HepG2 (cell line): ENCODE measurements around the gene ACE. TPM values are rescaled to one million over a fixed set of nuclear protein-coding genes. Genes with fewer than 3 reads are reported as not detected.
A peak's percentile ranks its signal among the peaks of the same experiment; 100 is the strongest.

Source experiments
- KLF12 ChIP-seq: sonication (generic); formaldehyde crosslinking; IDR thresholded peaks from 2 replicates; pipeline ENCODE4 v1.4.0; 2020; ENCODE audit warnings: missing genetic modification reagents, borderline replicate concordance
- NFE2 ChIP-seq: sonication (generic); formaldehyde crosslinking; IDR thresholded peaks from 2 replicates; pipeline ENCODE4 v1.4.0; 2020; ENCODE audit warnings: missing genetic modification reagents
- PCBP2 ChIP-seq: fragments of 200-400 bp; formaldehyde crosslinking; optimal IDR thresholded peaks from 2 replicates; pipeline ENCODE3; 2018; ENCODE audit warnings: low read length, low read depth; ENCODE audit not compliant: poor library complexity, severe bottlenecking
- SOX6 ChIP-seq, 2 experiments: fragments of 450-650 bp in 1 of 2; sonication (generic) in 1 of 2; formaldehyde crosslinking in 1 of 2; IDR thresholded peaks; 2 replicates each; pipeline versions ENCODE4 v1.4.0 to v1.6.1; 2017 to 2020; ENCODE audit warnings: antibody characterized with exemption in 1 of 2, mild to moderate bottlenecking in 1 of 2, missing genetic modification reagents in 1 of 2
- ZNF577 ChIP-seq: sonication (generic); formaldehyde crosslinking; IDR thresholded peaks from 2 replicates; pipeline ENCODE4 v1.4.0; 2020; ENCODE audit warnings: mild to moderate bottlenecking, low read depth, missing genetic modification reagents, borderline replicate concordance
- ZNF772 ChIP-seq: sonication (generic); formaldehyde crosslinking; IDR thresholded peaks from 2 replicates; pipeline ENCODE4 v1.5.0; 2020; ENCODE audit warnings: mild to moderate bottlenecking, missing genetic modification reagents
- ZNF891 ChIP-seq: sonication (generic); formaldehyde crosslinking; IDR thresholded peaks from 2 replicates; pipeline ENCODE4 v1.5.0; 2020; ENCODE audit warnings: mild to moderate bottlenecking, missing genetic modification reagents
- polyA plus RNA-seq, 8 experiments: library from polyadenylated mRNA; depleted of rRNA in 3 of 8; stranded (reverse) in 7 of 8; unstranded in 1 of 8; fragments of >200 nt; fragmentation: Illumina TruSeq in 4 of 8; extraction: Trizol in 4 of 8; gene quantifications; 2 replicates each; pipeline versions ENCODE4 v1.2.1 to v1.2.3, GENCODE V29; 2011 to 2016; ENCODE audit warnings: low read depth in 4 of 8, missing spikeins in 1 of 8, mixed read lengths in 1 of 8; ENCODE audit not compliant: insufficient read depth in 1 of 8
- total RNA-seq, 5 experiments: library from RNA; depleted of rRNA; stranded (reverse); fragments of >200 nt; fragmentation: Illumina TruSeq; extraction: Trizol; gene quantifications; 2 replicates each; pipeline ENCODE4 v1.2.3, GENCODE V29; 2016; ENCODE audit warnings: low read depth in 1 of 5
- TF ChIP-seq, protein P1 (sequence below): sonication (generic); formaldehyde crosslinking; IDR thresholded peaks from 2 replicates; pipeline ENCODE4 v1.4.0; 2020; ENCODE audit warnings: missing genetic modification reagents
- TF ChIP-seq, protein P2 (sequence below): sonication (generic); formaldehyde crosslinking; IDR thresholded peaks from 2 replicates; pipeline ENCODE4 v1.5.0; 2020; ENCODE audit warnings: mild to moderate bottlenecking, missing genetic modification reagents, moderate library complexity
- TF ChIP-seq, protein P3 (sequence below): sonication (generic); formaldehyde crosslinking; IDR thresholded peaks from 2 replicates; pipeline ENCODE4 v1.5.0; 2020; ENCODE audit warnings: mild to moderate bottlenecking, missing genetic modification reagents
- TF ChIP-seq, protein P4 (sequence below): sonication (generic); formaldehyde crosslinking; IDR thresholded peaks from 2 replicates; pipeline ENCODE4 v1.4.0; 2020; ENCODE audit warnings: missing genetic modification reagents, borderline replicate concordance
- TF ChIP-seq, protein P5 (sequence below): sonication (generic); formaldehyde crosslinking; IDR thresholded peaks from 2 replicates; pipeline ENCODE4 v1.8.1; 2023; ENCODE audit warnings: missing genetic modification reagents, mild to moderate bottlenecking, borderline replicate concordance

The ACE gene
- total and polyA plus RNA-seq, 2 of the 13 experiments (the other 11 are each of a cell fraction or from before 2014, with no cell fraction given): 0.08 to 0.13 TPM

DNA sequence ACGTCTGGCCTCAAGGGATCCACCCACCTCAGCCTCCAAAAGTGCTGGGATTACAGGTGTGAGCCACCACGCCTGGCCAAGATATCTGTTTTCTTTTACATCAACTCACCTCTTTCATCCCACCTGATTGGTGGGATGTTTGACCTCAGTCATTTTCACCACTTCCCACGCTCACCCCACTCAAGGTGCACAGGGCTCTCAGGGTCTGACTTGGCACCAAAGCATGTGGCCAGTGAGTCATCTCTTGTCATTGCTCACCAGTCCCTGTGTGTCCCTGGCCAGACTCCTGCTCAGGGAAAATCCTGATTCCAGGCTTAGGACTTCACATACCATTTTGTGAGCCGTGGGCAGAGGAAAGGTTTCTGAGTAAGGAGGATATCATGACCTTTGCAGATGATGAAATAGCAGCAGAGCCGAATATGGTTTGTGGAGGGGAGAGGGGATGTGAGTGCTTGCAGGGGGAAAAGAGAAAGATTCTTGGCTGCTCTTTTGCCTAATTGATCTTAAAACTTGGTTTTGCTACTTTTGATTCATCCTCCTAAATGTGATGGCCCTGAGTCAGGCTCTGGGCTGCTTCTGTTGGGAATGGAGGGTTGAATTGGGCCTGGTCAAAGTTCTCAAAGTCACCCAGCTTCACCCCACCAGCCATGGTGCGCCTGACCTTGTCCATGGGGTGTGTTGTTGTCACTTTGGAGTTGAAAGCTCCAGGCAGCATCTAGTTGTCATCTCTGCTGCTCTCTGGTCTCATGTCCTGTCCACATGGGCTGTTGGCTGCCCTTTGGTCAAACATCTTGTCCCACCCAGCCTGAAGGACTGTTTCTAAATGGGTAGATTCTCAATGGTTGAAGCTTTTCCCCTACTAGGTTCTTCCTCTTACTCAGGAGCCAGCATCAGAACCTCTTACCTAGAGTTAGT lies 40.3 kb downstream of the ACE start (continued):
- no peak for TF ChIP-seq SOX6 (IDR thresholded peaks at IDR 0.05)
- peak; percentile 86 for TF ChIP-seq SOX6 (CRISPR knock-in tag; IDR thresholded peaks at IDR 0.05)
- no peak for TF ChIP-seq ZNF891 (CRISPR knock-in tag)
- TF ChIP-seq, protein P1, sequence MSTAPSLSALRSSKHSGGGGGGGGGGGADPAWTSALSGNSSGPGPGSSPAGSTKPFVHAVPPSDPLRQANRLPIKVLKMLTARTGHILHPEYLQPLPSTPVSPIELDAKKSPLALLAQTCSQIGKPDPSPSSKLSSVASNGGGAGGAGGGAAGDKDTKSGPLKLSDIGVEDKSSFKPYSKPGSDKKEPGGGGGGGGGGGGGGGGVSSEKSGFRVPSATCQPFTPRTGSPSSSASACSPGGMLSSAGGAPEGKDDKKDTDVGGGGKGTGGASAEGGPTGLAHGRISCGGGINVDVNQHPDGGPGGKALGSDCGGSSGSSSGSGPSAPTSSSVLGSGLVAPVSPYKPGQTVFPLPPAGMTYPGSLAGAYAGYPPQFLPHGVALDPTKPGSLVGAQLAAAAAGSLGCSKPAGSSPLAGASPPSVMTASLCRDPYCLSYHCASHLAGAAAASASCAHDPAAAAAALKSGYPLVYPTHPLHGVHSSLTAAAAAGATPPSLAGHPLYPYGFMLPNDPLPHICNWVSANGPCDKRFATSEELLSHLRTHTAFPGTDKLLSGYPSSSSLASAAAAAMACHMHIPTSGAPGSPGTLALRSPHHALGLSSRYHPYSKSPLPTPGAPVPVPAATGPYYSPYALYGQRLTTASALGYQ (CRISPR knock-in tag): no peak
- no peak for TF ChIP-seq NFE2 (CRISPR knock-in tag)
- TF ChIP-seq, protein P2, sequence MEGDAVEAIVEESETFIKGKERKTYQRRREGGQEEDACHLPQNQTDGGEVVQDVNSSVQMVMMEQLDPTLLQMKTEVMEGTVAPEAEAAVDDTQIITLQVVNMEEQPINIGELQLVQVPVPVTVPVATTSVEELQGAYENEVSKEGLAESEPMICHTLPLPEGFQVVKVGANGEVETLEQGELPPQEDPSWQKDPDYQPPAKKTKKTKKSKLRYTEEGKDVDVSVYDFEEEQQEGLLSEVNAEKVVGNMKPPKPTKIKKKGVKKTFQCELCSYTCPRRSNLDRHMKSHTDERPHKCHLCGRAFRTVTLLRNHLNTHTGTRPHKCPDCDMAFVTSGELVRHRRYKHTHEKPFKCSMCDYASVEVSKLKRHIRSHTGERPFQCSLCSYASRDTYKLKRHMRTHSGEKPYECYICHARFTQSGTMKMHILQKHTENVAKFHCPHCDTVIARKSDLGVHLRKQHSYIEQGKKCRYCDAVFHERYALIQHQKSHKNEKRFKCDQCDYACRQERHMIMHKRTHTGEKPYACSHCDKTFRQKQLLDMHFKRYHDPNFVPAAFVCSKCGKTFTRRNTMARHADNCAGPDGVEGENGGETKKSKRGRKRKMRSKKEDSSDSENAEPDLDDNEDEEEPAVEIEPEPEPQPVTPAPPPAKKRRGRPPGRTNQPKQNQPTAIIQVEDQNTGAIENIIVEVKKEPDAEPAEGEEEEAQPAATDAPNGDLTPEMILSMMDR (CRISPR knock-in tag): 0 out of 2 replicates have a peak, but pooled peaks have one; percentile 20
- TF ChIP-seq, protein P3, sequence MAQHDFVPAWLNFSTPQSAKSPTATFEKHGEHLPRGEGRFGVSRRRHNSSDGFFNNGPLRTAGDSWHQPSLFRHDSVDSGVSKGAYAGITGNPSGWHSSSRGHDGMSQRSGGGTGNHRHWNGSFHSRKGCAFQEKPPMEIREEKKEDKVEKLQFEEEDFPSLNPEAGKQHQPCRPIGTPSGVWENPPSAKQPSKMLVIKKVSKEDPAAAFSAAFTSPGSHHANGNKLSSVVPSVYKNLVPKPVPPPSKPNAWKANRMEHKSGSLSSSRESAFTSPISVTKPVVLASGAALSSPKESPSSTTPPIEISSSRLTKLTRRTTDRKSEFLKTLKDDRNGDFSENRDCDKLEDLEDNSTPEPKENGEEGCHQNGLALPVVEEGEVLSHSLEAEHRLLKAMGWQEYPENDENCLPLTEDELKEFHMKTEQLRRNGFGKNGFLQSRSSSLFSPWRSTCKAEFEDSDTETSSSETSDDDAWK: no peak
- no peak for TF ChIP-seq ZNF577 (CRISPR knock-in tag)
- peak; percentile 47; the same call in 1 of the 2 replicates for TF ChIP-seq ZNF772
- no peak for TF ChIP-seq PCBP2
- TF ChIP-seq KLF12 (CRISPR knock-in tag): no peak
- TF ChIP-seq, protein P4, sequence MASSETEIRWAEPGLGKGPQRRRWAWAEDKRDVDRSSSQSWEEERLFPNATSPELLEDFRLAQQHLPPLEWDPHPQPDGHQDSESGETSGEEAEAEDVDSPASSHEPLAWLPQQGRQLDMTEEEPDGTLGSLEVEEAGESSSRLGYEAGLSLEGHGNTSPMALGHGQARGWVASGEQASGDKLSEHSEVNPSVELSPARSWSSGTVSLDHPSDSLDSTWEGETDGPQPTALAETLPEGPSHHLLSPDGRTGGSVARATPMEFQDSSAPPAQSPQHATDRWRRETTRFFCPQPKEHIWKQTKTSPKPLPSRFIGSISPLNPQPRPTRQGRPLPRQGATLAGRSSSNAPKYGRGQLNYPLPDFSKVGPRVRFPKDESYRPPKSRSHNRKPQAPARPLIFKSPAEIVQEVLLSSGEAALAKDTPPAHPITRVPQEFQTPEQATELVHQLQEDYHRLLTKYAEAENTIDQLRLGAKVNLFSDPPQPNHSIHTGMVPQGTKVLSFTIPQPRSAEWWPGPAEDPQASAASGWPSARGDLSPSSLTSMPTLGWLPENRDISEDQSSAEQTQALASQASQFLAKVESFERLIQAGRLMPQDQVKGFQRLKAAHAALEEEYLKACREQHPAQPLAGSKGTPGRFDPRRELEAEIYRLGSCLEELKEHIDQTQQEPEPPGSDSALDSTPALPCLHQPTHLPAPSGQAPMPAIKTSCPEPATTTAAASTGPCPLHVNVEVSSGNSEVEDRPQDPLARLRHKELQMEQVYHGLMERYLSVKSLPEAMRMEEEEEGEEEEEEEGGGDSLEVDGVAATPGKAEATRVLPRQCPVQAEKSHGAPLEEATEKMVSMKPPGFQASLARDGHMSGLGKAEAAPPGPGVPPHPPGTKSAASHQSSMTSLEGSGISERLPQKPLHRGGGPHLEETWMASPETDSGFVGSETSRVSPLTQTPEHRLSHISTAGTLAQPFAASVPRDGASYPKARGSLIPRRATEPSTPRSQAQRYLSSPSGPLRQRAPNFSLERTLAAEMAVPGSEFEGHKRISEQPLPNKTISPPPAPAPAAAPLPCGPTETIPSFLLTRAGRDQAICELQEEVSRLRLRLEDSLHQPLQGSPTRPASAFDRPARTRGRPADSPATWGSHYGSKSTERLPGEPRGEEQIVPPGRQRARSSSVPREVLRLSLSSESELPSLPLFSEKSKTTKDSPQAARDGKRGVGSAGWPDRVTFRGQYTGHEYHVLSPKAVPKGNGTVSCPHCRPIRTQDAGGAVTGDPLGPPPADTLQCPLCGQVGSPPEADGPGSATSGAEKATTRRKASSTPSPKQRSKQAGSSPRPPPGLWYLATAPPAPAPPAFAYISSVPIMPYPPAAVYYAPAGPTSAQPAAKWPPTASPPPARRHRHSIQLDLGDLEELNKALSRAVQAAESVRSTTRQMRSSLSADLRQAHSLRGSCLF (CRISPR knock-in tag): no peak
- TF ChIP-seq, protein P5, sequence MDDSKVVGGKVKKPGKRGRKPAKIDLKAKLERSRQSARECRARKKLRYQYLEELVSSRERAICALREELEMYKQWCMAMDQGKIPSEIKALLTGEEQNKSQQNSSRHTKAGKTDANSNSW (CRISPR knock-in tag): no peak
